ENCODE data around the gene FOXP3. TPM values are rescaled to one million over a fixed set of nuclear protein-coding genes. Genes with fewer than 3 reads are reported as not detected.

The FOXP3 gene
- total RNA-seq, 1 experiment from 2014 or later: 0.15 TPM

- no peaks in the 10 kb centered on the region for H3K79me2 ChIP-seq (ENCODE audit: insufficient read depth, low read length)
- intact Hi-C loops (cut with micrococcal nuclease): no loop called here
- no peaks in the 10 kb centered on the region for H3K4me1 ChIP-seq (ENCODE audit: control insufficient read depth in 1 of 2, insufficient read depth in 2 of 2, low read length in 2 of 2)
- ATAC-seq (no peak), DNase-seq (ENCODE audit: low read depth, low spot score) (no peak)
- no peaks in the 10 kb centered on the region for H3K36me3 ChIP-seq (ENCODE audit: control insufficient read depth in 1 of 2, insufficient read depth in 2 of 2, low read length in 2 of 2)
- H3K27me3 ChIP-seq (ENCODE audit: insufficient read depth, low read length): no peaks in the 10 kb centered on the region
- no peak for TF ChIP-seq ZFX (IDR thresholded peaks at IDR 0.05)
- TF ChIP-seq EGR1 (IDR thresholded peaks at IDR 0.05; ENCODE audit: low read depth): no peak
- TF ChIP-seq ATF3 (IDR thresholded peaks at IDR 0.05): no peak
- TF ChIP-seq TCF7L2 (IDR thresholded peaks at IDR 0.05; ENCODE audit: borderline replicate concordance, extremely low read depth, insufficient read depth, insufficient read length): no peak
- TF ChIP-seq ZBTB33 (IDR thresholded peaks at IDR 0.05; ENCODE audit: extremely low read depth, insufficient replicate concordance, low read length): no peak
- TF ChIP-seq RAD21 (IDR thresholded peaks at IDR 0.05; ENCODE audit: low read depth): no peak
- no peak for TF ChIP-seq EZH2phosphoT487 (IDR thresholded peaks at IDR 0.05; ENCODE audit: borderline replicate concordance)
- no peak for TF ChIP-seq SP1 (IDR thresholded peaks at IDR 0.05; ENCODE audit: low read depth)
- no peak for TF ChIP-seq CEBPB (IDR thresholded peaks at IDR 0.05; ENCODE audit: low read depth)
- TF ChIP-seq CBX3 (IDR thresholded peaks at IDR 0.05; ENCODE audit: low read depth): no peak
- no peak for TF ChIP-seq ELF1 (IDR thresholded peaks at IDR 0.05; ENCODE audit: borderline replicate concordance, low read depth)
- TF ChIP-seq POLR2A (IDR thresholded peaks at IDR 0.05; ENCODE audit: borderline replicate concordance, extremely low read depth, insufficient read depth, insufficient read length): no peak
- no peak for TF ChIP-seq FOSL1 (IDR thresholded peaks at IDR 0.05; ENCODE audit: low read depth)
- no peak for TF ChIP-seq SIN3A (IDR thresholded peaks at IDR 0.05; ENCODE audit: low read depth)
- no peak for TF ChIP-seq REST (IDR thresholded peaks at IDR 0.05; ENCODE audit: low read depth)
- no peak for TF ChIP-seq JUND (IDR thresholded peaks at IDR 0.05)
- no peak for TF ChIP-seq POLR2AphosphoS5 (IDR thresholded peaks at IDR 0.05; ENCODE audit: low read depth, low read length)
- H3K4me3 ChIP-seq (replicated peaks in 1 of 2; ENCODE audit: low read depth in 1 of 2, low read length in 2 of 2): no peak overlapping the region
- H4K20me1 ChIP-seq (ENCODE audit: insufficient read depth): no peaks in the 10 kb centered on the region
- H3K9ac ChIP-seq (ENCODE audit: low read length): no peak overlapping the region
- CTCF ChIA-PET: no interaction called here
- H3K4me2 ChIP-seq (ENCODE audit: low read length): no peak overlapping the region
- RAD21 ChIA-PET (ENCODE audit: low non-redundant PET in 1 of 2, low total read pairs in 2 of 2, uncharacterized antibody in 2 of 2, unreplicated experiment in 2 of 2): no interaction called here
- no peak overlapping the region for H2AFZ ChIP-seq (ENCODE audit: low read depth, low read length, poor library complexity, severe bottlenecking)
- BruUV-seq (replicated peaks): no TSS peak
- H3K27ac ChIP-seq (ENCODE audit: low read depth, low read length): no peak overlapping the region
- no peaks in the 10 kb centered on the region for H3K9me3 ChIP-seq (ENCODE audit: control insufficient read depth in 1 of 2, insufficient read depth in 1 of 2, low read depth in 1 of 2, low read length in 2 of 2)
- no peaks in the 10 kb centered on the region for H3K9me2 ChIP-seq (ENCODE audit: insufficient read depth)
- POLR2A ChIA-PET: no interaction called here
These were observed 14.9 kb downstream of the FOXP3 start for GRCh38 chrX:49249616-49250015.

Data from HCT116 (cell line).